ENCODE measurements around the gene ZBTB21. TPM values are rescaled to one million over a fixed set of nuclear protein-coding genes. Genes with fewer than 3 reads are reported as not detected.
A peak's percentile ranks its signal among the peaks of the same experiment; 100 is the strongest.

The ZBTB21 gene
- total and polyA plus RNA-seq, 9 of the 15 experiments (the other 6 are each of a cell fraction or from before 2014, with no cell fraction given) = 2.2 to 15.2 (median 8.7) TPM

DNA sequence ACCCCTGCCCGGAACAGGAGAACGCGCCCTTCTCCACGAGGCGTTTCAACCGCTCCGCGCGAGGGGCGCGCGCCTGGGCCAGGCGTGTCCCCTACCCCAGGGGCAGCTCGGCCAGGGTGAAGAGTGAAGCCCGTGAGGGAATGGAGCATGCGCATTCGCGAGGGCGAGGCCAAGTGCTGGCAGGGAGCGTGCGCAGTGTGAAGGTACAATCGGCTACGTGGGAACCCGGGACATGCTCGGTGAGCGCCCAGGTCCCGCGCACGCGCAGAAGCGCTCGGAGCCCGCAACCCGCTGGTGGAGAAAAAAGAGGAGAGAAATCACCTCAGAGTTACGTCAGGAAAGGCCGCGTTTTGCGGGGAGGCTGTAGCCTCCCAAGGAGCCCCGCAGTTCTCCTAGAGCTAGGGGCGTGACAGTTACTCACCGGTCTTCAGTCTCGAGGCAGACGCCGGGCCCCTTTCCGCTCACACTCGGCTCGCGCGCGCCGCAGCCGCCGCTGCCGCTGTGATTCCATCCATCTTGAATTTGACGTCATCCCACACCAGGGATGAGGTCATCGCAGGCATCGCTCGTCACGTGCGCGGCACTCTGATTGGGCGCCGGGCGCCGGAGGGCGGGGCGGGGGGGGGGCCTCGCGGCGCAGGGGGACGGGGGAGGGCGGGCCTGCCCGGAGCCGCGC, at the start of gene ZBTB21 (continued):
- TF ChIP-seq, protein P1, sequence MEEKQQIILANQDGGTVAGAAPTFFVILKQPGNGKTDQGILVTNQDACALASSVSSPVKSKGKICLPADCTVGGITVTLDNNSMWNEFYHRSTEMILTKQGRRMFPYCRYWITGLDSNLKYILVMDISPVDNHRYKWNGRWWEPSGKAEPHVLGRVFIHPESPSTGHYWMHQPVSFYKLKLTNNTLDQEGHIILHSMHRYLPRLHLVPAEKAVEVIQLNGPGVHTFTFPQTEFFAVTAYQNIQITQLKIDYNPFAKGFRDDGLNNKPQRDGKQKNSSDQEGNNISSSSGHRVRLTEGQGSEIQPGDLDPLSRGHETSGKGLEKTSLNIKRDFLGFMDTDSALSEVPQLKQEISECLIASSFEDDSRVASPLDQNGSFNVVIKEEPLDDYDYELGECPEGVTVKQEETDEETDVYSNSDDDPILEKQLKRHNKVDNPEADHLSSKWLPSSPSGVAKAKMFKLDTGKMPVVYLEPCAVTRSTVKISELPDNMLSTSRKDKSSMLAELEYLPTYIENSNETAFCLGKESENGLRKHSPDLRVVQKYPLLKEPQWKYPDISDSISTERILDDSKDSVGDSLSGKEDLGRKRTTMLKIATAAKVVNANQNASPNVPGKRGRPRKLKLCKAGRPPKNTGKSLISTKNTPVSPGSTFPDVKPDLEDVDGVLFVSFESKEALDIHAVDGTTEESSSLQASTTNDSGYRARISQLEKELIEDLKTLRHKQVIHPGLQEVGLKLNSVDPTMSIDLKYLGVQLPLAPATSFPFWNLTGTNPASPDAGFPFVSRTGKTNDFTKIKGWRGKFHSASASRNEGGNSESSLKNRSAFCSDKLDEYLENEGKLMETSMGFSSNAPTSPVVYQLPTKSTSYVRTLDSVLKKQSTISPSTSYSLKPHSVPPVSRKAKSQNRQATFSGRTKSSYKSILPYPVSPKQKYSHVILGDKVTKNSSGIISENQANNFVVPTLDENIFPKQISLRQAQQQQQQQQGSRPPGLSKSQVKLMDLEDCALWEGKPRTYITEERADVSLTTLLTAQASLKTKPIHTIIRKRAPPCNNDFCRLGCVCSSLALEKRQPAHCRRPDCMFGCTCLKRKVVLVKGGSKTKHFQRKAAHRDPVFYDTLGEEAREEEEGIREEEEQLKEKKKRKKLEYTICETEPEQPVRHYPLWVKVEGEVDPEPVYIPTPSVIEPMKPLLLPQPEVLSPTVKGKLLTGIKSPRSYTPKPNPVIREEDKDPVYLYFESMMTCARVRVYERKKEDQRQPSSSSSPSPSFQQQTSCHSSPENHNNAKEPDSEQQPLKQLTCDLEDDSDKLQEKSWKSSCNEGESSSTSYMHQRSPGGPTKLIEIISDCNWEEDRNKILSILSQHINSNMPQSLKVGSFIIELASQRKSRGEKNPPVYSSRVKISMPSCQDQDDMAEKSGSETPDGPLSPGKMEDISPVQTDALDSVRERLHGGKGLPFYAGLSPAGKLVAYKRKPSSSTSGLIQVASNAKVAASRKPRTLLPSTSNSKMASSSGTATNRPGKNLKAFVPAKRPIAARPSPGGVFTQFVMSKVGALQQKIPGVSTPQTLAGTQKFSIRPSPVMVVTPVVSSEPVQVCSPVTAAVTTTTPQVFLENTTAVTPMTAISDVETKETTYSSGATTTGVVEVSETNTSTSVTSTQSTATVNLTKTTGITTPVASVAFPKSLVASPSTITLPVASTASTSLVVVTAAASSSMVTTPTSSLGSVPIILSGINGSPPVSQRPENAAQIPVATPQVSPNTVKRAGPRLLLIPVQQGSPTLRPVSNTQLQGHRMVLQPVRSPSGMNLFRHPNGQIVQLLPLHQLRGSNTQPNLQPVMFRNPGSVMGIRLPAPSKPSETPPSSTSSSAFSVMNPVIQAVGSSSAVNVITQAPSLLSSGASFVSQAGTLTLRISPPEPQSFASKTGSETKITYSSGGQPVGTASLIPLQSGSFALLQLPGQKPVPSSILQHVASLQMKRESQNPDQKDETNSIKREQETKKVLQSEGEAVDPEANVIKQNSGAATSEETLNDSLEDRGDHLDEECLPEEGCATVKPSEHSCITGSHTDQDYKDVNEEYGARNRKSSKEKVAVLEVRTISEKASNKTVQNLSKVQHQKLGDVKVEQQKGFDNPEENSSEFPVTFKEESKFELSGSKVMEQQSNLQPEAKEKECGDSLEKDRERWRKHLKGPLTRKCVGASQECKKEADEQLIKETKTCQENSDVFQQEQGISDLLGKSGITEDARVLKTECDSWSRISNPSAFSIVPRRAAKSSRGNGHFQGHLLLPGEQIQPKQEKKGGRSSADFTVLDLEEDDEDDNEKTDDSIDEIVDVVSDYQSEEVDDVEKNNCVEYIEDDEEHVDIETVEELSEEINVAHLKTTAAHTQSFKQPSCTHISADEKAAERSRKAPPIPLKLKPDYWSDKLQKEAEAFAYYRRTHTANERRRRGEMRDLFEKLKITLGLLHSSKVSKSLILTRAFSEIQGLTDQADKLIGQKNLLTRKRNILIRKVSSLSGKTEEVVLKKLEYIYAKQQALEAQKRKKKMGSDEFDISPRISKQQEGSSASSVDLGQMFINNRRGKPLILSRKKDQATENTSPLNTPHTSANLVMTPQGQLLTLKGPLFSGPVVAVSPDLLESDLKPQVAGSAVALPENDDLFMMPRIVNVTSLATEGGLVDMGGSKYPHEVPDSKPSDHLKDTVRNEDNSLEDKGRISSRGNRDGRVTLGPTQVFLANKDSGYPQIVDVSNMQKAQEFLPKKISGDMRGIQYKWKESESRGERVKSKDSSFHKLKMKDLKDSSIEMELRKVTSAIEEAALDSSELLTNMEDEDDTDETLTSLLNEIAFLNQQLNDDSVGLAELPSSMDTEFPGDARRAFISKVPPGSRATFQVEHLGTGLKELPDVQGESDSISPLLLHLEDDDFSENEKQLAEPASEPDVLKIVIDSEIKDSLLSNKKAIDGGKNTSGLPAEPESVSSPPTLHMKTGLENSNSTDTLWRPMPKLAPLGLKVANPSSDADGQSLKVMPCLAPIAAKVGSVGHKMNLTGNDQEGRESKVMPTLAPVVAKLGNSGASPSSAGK (IDR thresholded peaks at IDR 0.05) = peak; percentile 57; the same call in 1 of the 2 replicates
- TF ChIP-seq HNRNPLL (IDR thresholded peaks at IDR 0.05; ENCODE audit: low read depth, low read length, poor library complexity, severe bottlenecking) = peak; percentile 23
- peak; percentile 98 for TF ChIP-seq CREM (IDR thresholded peaks at IDR 0.05; ENCODE audit: low read depth)
- TF ChIP-seq, protein P2, sequence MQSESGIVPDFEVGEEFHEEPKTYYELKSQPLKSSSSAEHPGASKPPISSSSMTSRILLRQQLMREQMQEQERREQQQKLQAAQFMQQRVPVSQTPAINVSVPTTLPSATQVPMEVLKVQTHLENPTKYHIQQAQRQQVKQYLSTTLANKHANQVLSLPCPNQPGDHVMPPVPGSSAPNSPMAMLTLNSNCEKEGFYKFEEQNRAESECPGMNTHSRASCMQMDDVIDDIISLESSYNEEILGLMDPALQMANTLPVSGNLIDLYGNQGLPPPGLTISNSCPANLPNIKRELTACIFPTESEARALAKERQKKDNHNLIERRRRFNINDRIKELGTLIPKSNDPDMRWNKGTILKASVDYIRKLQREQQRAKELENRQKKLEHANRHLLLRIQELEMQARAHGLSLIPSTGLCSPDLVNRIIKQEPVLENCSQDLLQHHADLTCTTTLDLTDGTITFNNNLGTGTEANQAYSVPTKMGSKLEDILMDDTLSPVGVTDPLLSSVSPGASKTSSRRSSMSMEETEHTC (IDR thresholded peaks at IDR 0.05) = peak; percentile 48; the same call in 1 of the 2 replicates
- peak; percentile 80 for TF ChIP-seq RAD51 (IDR thresholded peaks at IDR 0.05; ENCODE audit: borderline replicate concordance, low read depth)
- peak; percentile 79 to 95 for TF ChIP-seq KDM1A (IDR thresholded peaks at IDR 0.05)
- peak; percentile 15 for TF ChIP-seq HMGN3 (IDR thresholded peaks at IDR 0.05; ENCODE audit: borderline replicate concordance, extremely low read depth, insufficient read length, low read depth, low read length)
- no peak for TF ChIP-seq GABPA (tag; conservative IDR thresholded peaks at IDR 0.05; ENCODE audit: low read depth)
- TF ChIP-seq, protein P3, sequence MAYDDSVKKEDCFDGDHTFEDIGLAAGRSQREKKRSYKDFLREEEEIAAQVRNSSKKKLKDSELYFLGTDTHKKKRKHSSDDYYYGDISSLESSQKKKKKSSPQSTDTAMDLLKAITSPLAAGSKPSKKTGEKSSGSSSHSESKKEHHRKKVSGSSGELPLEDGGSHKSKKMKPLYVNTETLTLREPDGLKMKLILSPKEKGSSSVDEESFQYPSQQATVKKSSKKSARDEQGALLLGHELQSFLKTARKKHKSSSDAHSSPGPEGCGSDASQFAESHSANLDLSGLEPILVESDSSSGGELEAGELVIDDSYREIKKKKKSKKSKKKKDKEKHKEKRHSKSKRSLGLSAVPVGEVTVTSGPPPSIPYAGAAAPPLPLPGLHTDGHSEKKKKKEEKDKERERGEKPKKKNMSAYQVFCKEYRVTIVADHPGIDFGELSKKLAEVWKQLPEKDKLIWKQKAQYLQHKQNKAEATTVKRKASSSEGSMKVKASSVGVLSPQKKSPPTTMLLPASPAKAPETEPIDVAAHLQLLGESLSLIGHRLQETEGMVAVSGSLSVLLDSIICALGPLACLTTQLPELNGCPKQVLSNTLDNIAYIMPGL (CRISPR knock-in tag; IDR thresholded peaks at IDR 0.05) = 0 out of 2 replicates have a peak, but pooled peaks have one; percentile 44
- no peak for TF ChIP-seq HNRNPUL1 (IDR thresholded peaks at IDR 0.05; ENCODE audit: low read length)

Data from K562 (cell line).